Panc1 (cell line): Measurements from ENCODE around the gene KCNRG. TPM values are rescaled to one million over a fixed set of nuclear protein-coding genes. Genes with fewer than 3 reads are reported as not detected.

Experiments
- ATAC-seq: fragments of 200-7000 bp; cut with Tn5 transposase; 2 replicates; pipeline ENCODE4 v1.9.1; 2020; ENCODE audit warnings: mild to moderate bottlenecking, moderate library complexity
- BruUV-seq: library from RNA; stranded (reverse); fragments of 400-500 nt; replicated peaks from 2 replicates; lab custom pipeline; 2021; lab: Mats Ljungman, UMichigan
- CTCF ChIA-PET: fragments of 300-600 bp; sonication (Branson Sonifier 250); formaldehyde crosslinking; loops from one replicate; lab custom pipeline; 2022; ENCODE audit warnings: antibody characterized with exemption; lab: Charles Lee
- POLR2A ChIA-PET: fragments of 300-600 bp; sonication (Branson Sonifier 250); formaldehyde crosslinking; loops from one replicate; lab custom pipeline; 2022; ENCODE audit warnings: antibody characterized with exemption; lab: Charles Lee
- DNase-seq: peaks from one replicate; pipeline ENCODE4 v3.0.0-alpha.2; 2010; ENCODE audit warnings: low read depth, low spot score
- H3K27ac ChIP-seq: 2 replicates; pipeline ENCODE4 v1.5.1; 2011; ENCODE audit warnings: mild to moderate bottlenecking, low read length, inconsistent platforms
- H3K27me3 ChIP-seq: fragments of 200-500 bp; sonication (Bioruptor generic); 2 replicates; pipeline ENCODE4 v1.6.0; 2014; ENCODE audit warnings: low read length, inconsistent platforms; ENCODE audit not compliant: control insufficient read depth, insufficient read depth
- H3K36me3 ChIP-seq: fragments of 200-500 bp; sonication (Bioruptor generic); 2 replicates; pipeline ENCODE4 v1.5.1; 2014; ENCODE audit warnings: inconsistent platforms, mild to moderate bottlenecking, low read length, moderate library complexity; ENCODE audit not compliant: control insufficient read depth, insufficient read depth
- H3K4me1 ChIP-seq: 2 replicates; pipeline ENCODE4 v1.5.1; 2011; ENCODE audit warnings: inconsistent platforms, mild to moderate bottlenecking, low read length, moderate library complexity; ENCODE audit not compliant: control insufficient read depth, insufficient read depth
- H3K4me3 ChIP-seq, 2 experiments: 2 replicates each; pipeline ENCODE4 v1.5.1; 2011 to 2012; ENCODE audit warnings: low read depth in 2 of 2, low read length in 2 of 2, mild to moderate bottlenecking in 2 of 2, inconsistent platforms in 1 of 2, moderate library complexity in 1 of 2
- H3K9me3 ChIP-seq: fragments of 200-500 bp; sonication (Bioruptor generic); 2 replicates; pipeline ENCODE4 v1.5.1; 2014; ENCODE audit warnings: low read depth, mild to moderate bottlenecking, inconsistent platforms, low read length, moderate library complexity; ENCODE audit not compliant: control insufficient read depth, insufficient read depth
- POLR2AphosphoS5 ChIP-seq: IDR thresholded peaks from 2 replicates; pipeline ENCODE4 v1.6.1; 2012; ENCODE audit warnings: mild to moderate bottlenecking, low read depth, low read length, moderate library complexity
- SIN3A ChIP-seq: IDR thresholded peaks from 2 replicates; pipeline ENCODE4 v1.6.1; 2012; ENCODE audit warnings: low read depth, mild to moderate bottlenecking, low read length, moderate library complexity, borderline replicate concordance; ENCODE audit not compliant: insufficient read depth
- TCF7L2 ChIP-seq: IDR thresholded peaks from 2 replicates; pipeline ENCODE4 v1.6.1; 2011; ENCODE audit warnings: mild to moderate bottlenecking, low read depth, low read length, inconsistent platforms
- in situ Hi-C: cut with HindIII; loops from 2 replicates; pipeline ENCODE4 v1.10.0; 2016; ENCODE audit warnings: low sequenced_read_pairs, low pct_unique_long_range_greater_than_20kb
- intact Hi-C: fragments of 100-400 bp; cut with micrococcal nuclease; formaldehyde crosslinking; loops from one replicate; pipeline ENCODE4 v1.10.0; 2022; ENCODE audit not compliant: unreplicated experiment
- total RNA-seq: library from RNA; stranded (reverse); gene quantifications from one replicate; pipeline ENCODE4 v1.2.1, GENCODE V29; 2021; ENCODE audit not compliant: unreplicated experiment
- TF ChIP-seq, protein P1 (sequence below), 2 experiments: IDR thresholded peaks; 2 replicates each; pipeline ENCODE4 v1.6.1; 2011 to 2012; ENCODE audit warnings: low read depth in 2 of 2, control low read depth in 1 of 2, low read length in 1 of 2, mild to moderate bottlenecking in 1 of 2, moderate library complexity in 1 of 2; ENCODE audit not compliant: insufficient read depth in 1 of 2
- TF ChIP-seq, protein P2 (sequence below): fragments of 450-650 bp; IDR thresholded peaks from 2 replicates; pipeline ENCODE4 v1.5.1; 2017; ENCODE audit warnings: mild to moderate bottlenecking

The KCNRG gene
- total RNA-seq, 1 experiment from 2014 or later = 0.31 TPM

- ChIA-PET CTCF (no interaction called here), POLR2A (no interaction called here)
- in situ Hi-C loops = no loop called here
- no peak for TF ChIP-seq SIN3A
- TF ChIP-seq, protein P1, sequence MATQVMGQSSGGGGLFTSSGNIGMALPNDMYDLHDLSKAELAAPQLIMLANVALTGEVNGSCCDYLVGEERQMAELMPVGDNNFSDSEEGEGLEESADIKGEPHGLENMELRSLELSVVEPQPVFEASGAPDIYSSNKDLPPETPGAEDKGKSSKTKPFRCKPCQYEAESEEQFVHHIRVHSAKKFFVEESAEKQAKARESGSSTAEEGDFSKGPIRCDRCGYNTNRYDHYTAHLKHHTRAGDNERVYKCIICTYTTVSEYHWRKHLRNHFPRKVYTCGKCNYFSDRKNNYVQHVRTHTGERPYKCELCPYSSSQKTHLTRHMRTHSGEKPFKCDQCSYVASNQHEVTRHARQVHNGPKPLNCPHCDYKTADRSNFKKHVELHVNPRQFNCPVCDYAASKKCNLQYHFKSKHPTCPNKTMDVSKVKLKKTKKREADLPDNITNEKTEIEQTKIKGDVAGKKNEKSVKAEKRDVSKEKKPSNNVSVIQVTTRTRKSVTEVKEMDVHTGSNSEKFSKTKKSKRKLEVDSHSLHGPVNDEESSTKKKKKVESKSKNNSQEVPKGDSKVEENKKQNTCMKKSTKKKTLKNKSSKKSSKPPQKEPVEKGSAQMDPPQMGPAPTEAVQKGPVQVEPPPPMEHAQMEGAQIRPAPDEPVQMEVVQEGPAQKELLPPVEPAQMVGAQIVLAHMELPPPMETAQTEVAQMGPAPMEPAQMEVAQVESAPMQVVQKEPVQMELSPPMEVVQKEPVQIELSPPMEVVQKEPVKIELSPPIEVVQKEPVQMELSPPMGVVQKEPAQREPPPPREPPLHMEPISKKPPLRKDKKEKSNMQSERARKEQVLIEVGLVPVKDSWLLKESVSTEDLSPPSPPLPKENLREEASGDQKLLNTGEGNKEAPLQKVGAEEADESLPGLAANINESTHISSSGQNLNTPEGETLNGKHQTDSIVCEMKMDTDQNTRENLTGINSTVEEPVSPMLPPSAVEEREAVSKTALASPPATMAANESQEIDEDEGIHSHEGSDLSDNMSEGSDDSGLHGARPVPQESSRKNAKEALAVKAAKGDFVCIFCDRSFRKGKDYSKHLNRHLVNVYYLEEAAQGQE (IDR thresholded peaks at IDR 0.05; ENCODE audit: insufficient read depth in 1 of 2, low read depth in 2 of 2, low read length in 1 of 2) = no peak
- TF ChIP-seq, protein P2, sequence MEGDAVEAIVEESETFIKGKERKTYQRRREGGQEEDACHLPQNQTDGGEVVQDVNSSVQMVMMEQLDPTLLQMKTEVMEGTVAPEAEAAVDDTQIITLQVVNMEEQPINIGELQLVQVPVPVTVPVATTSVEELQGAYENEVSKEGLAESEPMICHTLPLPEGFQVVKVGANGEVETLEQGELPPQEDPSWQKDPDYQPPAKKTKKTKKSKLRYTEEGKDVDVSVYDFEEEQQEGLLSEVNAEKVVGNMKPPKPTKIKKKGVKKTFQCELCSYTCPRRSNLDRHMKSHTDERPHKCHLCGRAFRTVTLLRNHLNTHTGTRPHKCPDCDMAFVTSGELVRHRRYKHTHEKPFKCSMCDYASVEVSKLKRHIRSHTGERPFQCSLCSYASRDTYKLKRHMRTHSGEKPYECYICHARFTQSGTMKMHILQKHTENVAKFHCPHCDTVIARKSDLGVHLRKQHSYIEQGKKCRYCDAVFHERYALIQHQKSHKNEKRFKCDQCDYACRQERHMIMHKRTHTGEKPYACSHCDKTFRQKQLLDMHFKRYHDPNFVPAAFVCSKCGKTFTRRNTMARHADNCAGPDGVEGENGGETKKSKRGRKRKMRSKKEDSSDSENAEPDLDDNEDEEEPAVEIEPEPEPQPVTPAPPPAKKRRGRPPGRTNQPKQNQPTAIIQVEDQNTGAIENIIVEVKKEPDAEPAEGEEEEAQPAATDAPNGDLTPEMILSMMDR = no peak
- no peak for TF ChIP-seq POLR2AphosphoS5
- TF ChIP-seq TCF7L2 = no peak
- no peak overlapping the region for H3K4me3 ChIP-seq
- H3K27me3 ChIP-seq = no peaks in the 10 kb centered on the region
- DNase-seq (no peak), ATAC-seq (no peak)
- no peak overlapping the region for H3K27ac ChIP-seq
- intact Hi-C loops = no loop called here
- no peaks in the 10 kb centered on the region for H3K9me3 ChIP-seq
- no TSS peak for BruUV-seq
- peaks cover 9% of the 10 kb centered on the region for H3K36me3 ChIP-seq
- H3K4me1 ChIP-seq = peaks cover 8% of the 10 kb centered on the region
Observed at GRCh38 chr13:49993666-49994065, 21.6 kb upstream of the KCNRG start.

DNA sequence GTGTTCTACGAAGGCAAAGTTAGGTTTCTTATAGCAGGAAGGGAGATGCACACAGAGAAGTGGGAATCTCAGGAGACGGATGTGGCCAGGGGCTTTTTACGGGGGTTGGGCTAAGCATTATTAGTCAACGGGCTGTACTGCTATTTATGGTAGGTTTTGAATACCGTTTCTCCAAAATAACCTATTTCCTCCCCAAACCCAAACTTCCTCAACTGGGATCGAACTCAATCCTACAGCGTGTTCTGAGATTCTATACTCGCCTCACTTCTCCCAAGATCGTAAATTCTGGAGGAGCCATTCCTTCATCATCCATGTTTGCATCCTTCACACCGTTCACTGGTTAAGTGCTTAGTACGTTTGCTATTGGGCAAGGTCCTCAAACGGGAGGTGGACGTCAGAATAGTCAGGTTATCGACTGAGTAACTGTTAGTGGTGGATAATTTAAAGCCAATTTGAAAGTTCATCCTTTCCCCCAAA is 19.6 kb upstream of the KCNRG start:
- Histone ChIP-seq H3K9me3 (no peaks in the 10 kb centered on the region), H3K4me3 (peak overlapping the region; percentile 63 to 65), H3K36me3 (peaks cover 12% of the 10 kb centered on the region), H3K27me3 (no peaks in the 10 kb centered on the region), H3K4me1 (peaks cover 18% of the 10 kb centered on the region), H3K27ac (peak overlapping the region; percentile 90)
- ATAC-seq (no peak), DNase-seq (no peak)
- ChIA-PET CTCF (no interaction called here), POLR2A (no interaction called here)
- TSS peak; percentile 90 for BruUV-seq
- TF ChIP-seq, protein P2 = no peak
- TF ChIP-seq, protein P1 (IDR thresholded peaks at IDR 0.05; ENCODE audit: insufficient read depth in 1 of 2, low read depth in 2 of 2, low read length in 1 of 2) = no peak
- TF ChIP-seq POLR2AphosphoS5 = no peak
- no peak for TF ChIP-seq SIN3A
- no peak for TF ChIP-seq TCF7L2
- intact Hi-C loops = no loop called here
- in situ Hi-C loops = no loop called here
